ENCODE data around the gene NELL1. TPM values are rescaled to one million over a fixed set of nuclear protein-coding genes. Genes with fewer than 3 reads are reported as not detected.

NELL1 gene
- total and polyA plus RNA-seq, 5 donors from 2014 or later, result not detected

DNA sequence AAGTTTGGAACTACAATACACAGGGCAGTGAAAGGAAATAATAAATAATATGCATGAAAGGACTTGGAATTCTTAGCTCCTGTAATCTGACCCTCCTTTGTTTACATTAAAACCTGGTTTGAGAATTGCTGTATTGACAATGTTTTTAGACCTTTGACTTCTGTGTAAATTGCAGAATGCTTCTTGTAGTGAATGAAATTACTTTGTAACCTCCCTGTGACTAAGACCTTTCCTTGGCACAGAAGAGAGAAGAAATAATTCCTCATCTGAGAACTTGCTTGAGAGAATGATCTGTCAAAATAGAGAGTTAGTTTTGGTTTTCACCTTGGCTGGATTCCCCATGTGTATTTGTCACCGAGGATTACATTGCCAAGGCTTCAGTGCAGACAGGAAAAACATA, 883.5 kb downstream of the NELL1 start:
- H3K36me3 ChIP-seq (ENCODE audit: control insufficient read depth, insufficient read depth, low read length), result no peaks in the 10 kb centered on the region
- Mint-ChIP-seq H3K4me3 (no peak overlapping the region), H3K27me3 (no peaks in the 10 kb centered on the region), H3K9me3 (peaks cover 0 to 9% (median 5%) of the 10 kb centered on the region in 7 donors), H3K36me3 (no peaks in the 10 kb centered on the region), H3K4me1 (no peaks in the 10 kb centered on the region), H3K27ac (no peak overlapping the region)
- H3K27ac ChIP-seq (ENCODE audit: insufficient read depth, low read length, poor library complexity, severe bottlenecking), result no peak overlapping the region
- no peak overlapping the region for H3K4me3 ChIP-seq (ENCODE audit: low read depth, low read length)
- ATAC-seq (ENCODE audit: low read depth in 2 of 2) (no peak), DNase-seq (no peak)
- no peaks in the 10 kb centered on the region for H3K27me3 ChIP-seq (ENCODE audit: control insufficient read depth, insufficient read depth, low read length)
- H3K4me1 ChIP-seq (ENCODE audit: control insufficient read depth, insufficient read depth, low read length, poor library complexity, severe bottlenecking), result no peaks in the 10 kb centered on the region
- no peaks in the 10 kb centered on the region for H3K9me3 ChIP-seq (ENCODE audit: control insufficient read depth in 2 of 2, low read length in 2 of 2)

DNA sequence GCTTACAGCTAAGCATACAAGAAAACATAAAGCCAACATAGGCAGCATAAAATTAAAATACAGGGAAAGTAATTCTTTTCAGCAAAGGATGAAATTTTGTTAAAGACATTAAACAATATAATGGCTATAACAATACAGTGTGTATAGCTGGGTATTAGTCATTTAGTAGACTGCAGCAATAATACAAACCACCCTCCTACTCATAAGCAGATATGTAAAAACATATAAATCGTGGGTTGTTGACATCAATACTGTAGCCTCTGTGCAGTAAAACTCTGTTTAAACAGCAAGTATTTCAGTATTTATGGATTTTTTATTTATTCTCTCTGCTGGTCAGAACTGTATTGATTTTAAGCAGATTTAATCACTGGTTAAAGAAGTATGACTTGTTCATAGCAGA, 884.4 kb downstream of the NELL1 start:
- Mint-ChIP-seq H3K27me3 (no peaks in the 10 kb centered on the region), H3K4me1 (no peaks in the 10 kb centered on the region), H3K36me3 (no peaks in the 10 kb centered on the region), H3K27ac (no peak overlapping the region), H3K4me3 (no peak overlapping the region), H3K9me3 (peaks cover 0 to 11% (median 7%) of the 10 kb centered on the region in 7 donors)
- no peaks in the 10 kb centered on the region for H3K27me3 ChIP-seq (ENCODE audit: control insufficient read depth, insufficient read depth, low read length)
- H3K27ac ChIP-seq (ENCODE audit: insufficient read depth, low read length, poor library complexity, severe bottlenecking), result no peak overlapping the region
- H3K9me3 ChIP-seq (ENCODE audit: control insufficient read depth in 2 of 2, low read length in 2 of 2), result no peaks in the 10 kb centered on the region
- no peak overlapping the region for H3K4me3 ChIP-seq (ENCODE audit: low read depth, low read length)
- ATAC-seq (ENCODE audit: low read depth in 2 of 2) (no peak), DNase-seq (no peak)
- H3K36me3 ChIP-seq (ENCODE audit: control insufficient read depth, insufficient read depth, low read length), result no peaks in the 10 kb centered on the region
- no peaks in the 10 kb centered on the region for H3K4me1 ChIP-seq (ENCODE audit: control insufficient read depth, insufficient read depth, low read length, poor library complexity, severe bottlenecking)

DNA sequence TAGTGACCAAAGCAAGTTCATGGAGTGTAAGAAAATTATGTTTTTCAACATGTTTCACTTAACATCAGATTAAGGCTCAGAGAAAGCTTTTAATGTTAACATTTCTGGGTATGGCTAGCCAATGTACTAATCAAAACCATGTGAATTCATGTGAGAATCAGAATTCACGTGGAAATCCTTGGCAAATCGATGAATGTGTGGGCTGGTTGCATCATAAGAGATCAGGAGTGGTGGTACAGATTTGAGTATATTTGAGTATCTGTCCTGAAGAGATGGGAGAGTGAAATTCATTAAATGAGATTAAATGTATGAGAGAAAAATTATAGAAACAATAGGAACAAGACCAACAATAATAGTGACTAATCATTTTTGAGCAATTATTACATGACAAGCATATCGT, 884.9 kb downstream of the NELL1 start:
- no peaks in the 10 kb centered on the region for H3K4me1 Mint-ChIP-seq
- Histone ChIP-seq H3K27me3 (ENCODE audit: control insufficient read depth, insufficient read depth, low read length) (no peaks in the 10 kb centered on the region), H3K4me3 (ENCODE audit: low read depth, low read length) (no peak overlapping the region), H3K9me3 (ENCODE audit: control insufficient read depth in 2 of 2, low read length in 2 of 2) (no peaks in the 10 kb centered on the region), H3K27ac (ENCODE audit: insufficient read depth, low read length, poor library complexity, severe bottlenecking) (no peak overlapping the region), H3K36me3 (ENCODE audit: control insufficient read depth, insufficient read depth, low read length) (no peaks in the 10 kb centered on the region), H3K4me1 (ENCODE audit: control insufficient read depth, insufficient read depth, low read length, poor library complexity, severe bottlenecking) (no peaks in the 10 kb centered on the region)
- DNase-seq (no peak), ATAC-seq (ENCODE audit: low read depth in 2 of 2) (no peak)
- H3K4me3 Mint-ChIP-seq, result no peak overlapping the region
- H3K27me3 Mint-ChIP-seq, result no peaks in the 10 kb centered on the region
- H3K9me3 Mint-ChIP-seq, result peaks cover 0 to 12% (median 8%) of the 10 kb centered on the region in 7 donors
- H3K36me3 Mint-ChIP-seq, result no peaks in the 10 kb centered on the region
- no peak overlapping the region for H3K27ac Mint-ChIP-seq

DNA sequence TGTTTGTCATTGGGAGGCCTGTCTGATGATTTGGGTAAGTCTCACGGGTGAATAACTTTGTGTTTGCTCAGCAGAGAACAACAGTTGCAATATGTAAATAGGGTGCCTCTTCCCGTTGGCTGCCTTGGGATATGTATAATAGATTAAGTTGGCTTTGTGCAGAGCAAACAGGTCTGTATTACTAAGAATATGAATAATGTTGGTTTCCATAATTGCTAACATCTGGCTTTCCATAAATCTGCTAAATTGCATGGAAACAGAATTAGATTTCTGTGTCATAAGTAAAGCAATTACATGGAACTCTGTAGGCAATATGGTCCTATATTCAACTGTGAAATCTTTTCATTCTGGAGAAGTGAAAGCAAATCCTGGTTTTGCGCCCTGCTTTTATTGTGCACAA, 887.5 kb downstream of the NELL1 start:
- no peaks in the 10 kb centered on the region for H3K4me1 Mint-ChIP-seq
- no peak overlapping the region for H3K4me3 Mint-ChIP-seq
- Histone ChIP-seq H3K9me3 (ENCODE audit: control insufficient read depth in 2 of 2, low read length in 2 of 2) (no peaks in the 10 kb centered on the region), H3K4me3 (ENCODE audit: low read depth, low read length) (no peak overlapping the region), H3K27ac (ENCODE audit: insufficient read depth, low read length, poor library complexity, severe bottlenecking) (no peak overlapping the region), H3K4me1 (ENCODE audit: control insufficient read depth, insufficient read depth, low read length, poor library complexity, severe bottlenecking) (no peaks in the 10 kb centered on the region), H3K27me3 (ENCODE audit: control insufficient read depth, insufficient read depth, low read length) (no peaks in the 10 kb centered on the region), H3K36me3 (ENCODE audit: control insufficient read depth, insufficient read depth, low read length) (no peaks in the 10 kb centered on the region)
- ATAC-seq (ENCODE audit: low read depth in 2 of 2) (no peak), DNase-seq (no peak)
- H3K9me3 Mint-ChIP-seq, result peaks cover 0 to 16% (median 9%) of the 10 kb centered on the region in 7 donors
- no peaks in the 10 kb centered on the region for H3K36me3 Mint-ChIP-seq
- no peaks in the 10 kb centered on the region for H3K27me3 Mint-ChIP-seq
- no peak overlapping the region for H3K27ac Mint-ChIP-seq

DNA sequence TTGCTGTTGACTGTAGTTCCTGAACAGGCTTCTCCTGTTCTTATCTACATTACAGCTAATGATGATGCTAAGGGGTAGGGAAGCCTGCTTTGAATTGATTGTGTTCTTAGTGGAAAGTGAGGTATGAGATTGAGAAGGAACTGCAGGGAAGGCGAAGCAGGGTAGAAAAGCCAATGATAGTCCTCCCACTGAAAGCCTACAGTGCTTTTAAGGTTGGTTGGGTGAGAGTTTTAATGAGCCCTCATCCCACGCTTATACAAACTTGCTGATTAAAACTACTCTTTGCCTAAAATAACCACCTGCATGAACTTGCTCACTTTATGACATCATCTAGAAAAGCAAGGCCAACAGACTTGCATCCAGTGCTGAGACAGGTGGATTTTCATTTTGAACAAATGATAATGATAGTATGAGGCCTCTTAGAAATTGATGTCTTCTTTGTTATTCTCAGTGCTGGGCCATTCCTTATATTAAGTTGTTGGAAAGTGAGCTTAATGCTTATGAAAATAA, 891.1 kb downstream of the NELL1 start:
- ATAC-seq (ENCODE audit: low read depth in 2 of 2) (no peak), DNase-seq (no peak)
- Mint-ChIP-seq H3K27ac (no peak overlapping the region), H3K27me3 (no peaks in the 10 kb centered on the region), H3K4me1 (no peaks in the 10 kb centered on the region), H3K9me3 (peaks cover 0 to 24% (median 4%) of the 10 kb centered on the region in 7 donors), H3K36me3 (no peaks in the 10 kb centered on the region), H3K4me3 (no peak overlapping the region)
- no peaks in the 10 kb centered on the region for H3K9me3 ChIP-seq (ENCODE audit: control insufficient read depth in 2 of 2, low read length in 2 of 2)
- no peaks in the 10 kb centered on the region for H3K36me3 ChIP-seq (ENCODE audit: control insufficient read depth, insufficient read depth, low read length)
- H3K27ac ChIP-seq (ENCODE audit: insufficient read depth, low read length, poor library complexity, severe bottlenecking), result no peak overlapping the region
- H3K27me3 ChIP-seq (ENCODE audit: control insufficient read depth, insufficient read depth, low read length), result no peaks in the 10 kb centered on the region
- H3K4me3 ChIP-seq (ENCODE audit: low read depth, low read length), result no peak overlapping the region
- H3K4me1 ChIP-seq (ENCODE audit: control insufficient read depth, insufficient read depth, low read length, poor library complexity, severe bottlenecking), result no peaks in the 10 kb centered on the region

DNA sequence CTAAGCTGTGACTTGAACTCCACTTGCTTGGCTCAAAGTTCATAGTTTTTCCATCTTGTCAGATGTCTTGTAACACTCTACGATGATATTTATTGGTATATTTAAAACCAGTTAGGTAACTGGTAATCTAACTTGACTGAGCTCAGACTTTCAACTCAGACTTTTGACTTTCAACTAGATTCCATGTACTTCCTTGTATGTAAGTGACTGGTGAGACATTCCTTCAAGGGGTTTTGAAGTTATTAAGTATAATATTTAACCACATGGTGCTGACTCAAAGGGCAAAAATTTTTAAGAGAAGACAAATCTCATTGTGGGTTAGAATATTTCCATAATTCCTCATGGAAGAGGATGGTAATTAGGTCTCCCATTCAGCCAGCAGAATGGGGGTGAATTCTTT, 892.2 kb downstream of the NELL1 start:
- Histone ChIP-seq H3K27me3 (ENCODE audit: control insufficient read depth, insufficient read depth, low read length) (no peaks in the 10 kb centered on the region), H3K9me3 (ENCODE audit: control insufficient read depth in 2 of 2, low read length in 2 of 2) (no peaks in the 10 kb centered on the region), H3K4me3 (ENCODE audit: low read depth, low read length) (no peak overlapping the region), H3K4me1 (ENCODE audit: control insufficient read depth, insufficient read depth, low read length, poor library complexity, severe bottlenecking) (no peaks in the 10 kb centered on the region), H3K36me3 (ENCODE audit: control insufficient read depth, insufficient read depth, low read length) (no peaks in the 10 kb centered on the region), H3K27ac (ENCODE audit: insufficient read depth, low read length, poor library complexity, severe bottlenecking) (no peak overlapping the region)
- no peak overlapping the region for H3K4me3 Mint-ChIP-seq
- DNase-seq (no peak), ATAC-seq (ENCODE audit: low read depth in 2 of 2) (no peak)
- no peaks in the 10 kb centered on the region for H3K27me3 Mint-ChIP-seq
- no peaks in the 10 kb centered on the region for H3K36me3 Mint-ChIP-seq
- peaks cover 0 to 26% (median 4%) of the 10 kb centered on the region in 7 donors for H3K9me3 Mint-ChIP-seq
- no peaks in the 10 kb centered on the region for H3K4me1 Mint-ChIP-seq
- H3K27ac Mint-ChIP-seq, result no peak overlapping the region

DNA sequence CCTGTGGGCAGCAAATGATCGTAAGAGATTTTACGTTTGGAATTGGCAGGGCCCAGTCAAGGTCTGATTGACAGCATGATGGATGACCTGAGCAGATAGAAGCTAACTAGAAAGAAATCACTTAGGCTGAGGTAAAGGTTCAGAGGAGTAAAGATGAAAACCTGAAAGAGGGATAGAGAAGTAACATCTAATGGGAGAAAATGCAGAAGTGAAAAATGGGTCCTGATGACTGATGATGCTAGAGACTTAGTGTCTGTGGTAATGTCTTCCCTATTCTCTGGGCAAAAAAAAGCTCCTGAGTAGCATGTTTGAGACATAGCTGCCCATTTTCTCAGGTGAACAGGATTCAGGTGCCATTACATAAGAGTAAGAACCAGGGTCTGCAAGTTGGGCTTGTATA, 894.7 kb downstream of the NELL1 start:
- ATAC-seq (ENCODE audit: low read depth in 2 of 2) (no peak), DNase-seq (no peak)
- Histone ChIP-seq H3K27me3 (ENCODE audit: control insufficient read depth, insufficient read depth, low read length) (no peaks in the 10 kb centered on the region), H3K36me3 (ENCODE audit: control insufficient read depth, insufficient read depth, low read length) (no peaks in the 10 kb centered on the region), H3K4me3 (ENCODE audit: low read depth, low read length) (no peak overlapping the region), H3K27ac (ENCODE audit: insufficient read depth, low read length, poor library complexity, severe bottlenecking) (no peak overlapping the region), H3K9me3 (ENCODE audit: control insufficient read depth in 2 of 2, low read length in 2 of 2) (no peaks in the 10 kb centered on the region), H3K4me1 (ENCODE audit: control insufficient read depth, insufficient read depth, low read length, poor library complexity, severe bottlenecking) (no peaks in the 10 kb centered on the region)
- no peak overlapping the region for H3K27ac Mint-ChIP-seq
- H3K27me3 Mint-ChIP-seq, result no peaks in the 10 kb centered on the region
- H3K4me1 Mint-ChIP-seq, result no peaks in the 10 kb centered on the region
- H3K4me3 Mint-ChIP-seq, result no peak overlapping the region
- peaks cover 0 to 26% (median 2%) of the 10 kb centered on the region in 7 donors for H3K9me3 Mint-ChIP-seq
- no peaks in the 10 kb centered on the region for H3K36me3 Mint-ChIP-seq

DNA sequence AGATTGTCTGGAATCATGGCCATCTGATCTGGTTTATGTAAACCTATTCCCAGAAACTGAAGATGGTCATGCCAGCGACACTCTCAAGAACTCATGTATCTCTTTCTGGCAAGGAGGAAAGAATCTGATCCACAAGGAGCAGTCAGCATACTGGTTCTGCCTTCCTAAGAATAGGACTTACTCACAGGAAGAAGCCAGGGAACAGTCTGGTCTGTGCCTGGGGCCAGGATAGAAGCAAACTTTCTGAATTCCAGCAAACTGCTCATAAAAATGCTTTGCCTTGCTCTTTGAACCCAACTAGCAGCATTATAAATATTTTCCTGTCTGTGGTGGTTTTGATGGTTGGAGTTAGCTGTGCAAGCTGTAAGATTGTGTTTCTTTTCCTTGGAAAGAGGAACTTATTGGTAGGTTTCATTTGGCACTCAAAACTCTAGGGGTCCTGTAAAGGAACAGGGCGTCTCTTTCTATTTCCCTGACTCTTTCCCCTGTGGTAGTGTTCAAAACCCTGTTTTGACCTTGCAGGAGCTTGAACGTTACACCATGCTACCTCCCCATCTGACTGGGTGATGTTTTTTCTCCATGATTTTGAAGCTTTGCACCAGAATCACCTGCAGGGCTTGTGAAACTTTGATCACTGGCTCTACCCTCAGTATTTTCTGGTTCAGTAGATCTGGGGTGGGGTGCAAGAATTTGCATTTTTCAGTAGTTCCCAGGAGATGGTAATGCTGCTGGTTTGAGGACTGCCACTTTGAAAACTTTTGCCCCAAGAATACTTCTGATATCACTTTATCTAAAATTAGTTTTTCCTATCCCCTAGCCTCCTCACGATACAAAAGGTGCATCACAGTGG, 895.7 kb downstream of the NELL1 start:
- H3K27ac ChIP-seq (ENCODE audit: insufficient read depth, low read length, poor library complexity, severe bottlenecking), result no peak overlapping the region
- no peak for DNase-seq
- Mint-ChIP-seq H3K27me3 (no peaks in the 10 kb centered on the region), H3K27ac (no peak overlapping the region), H3K4me1 (no peaks in the 10 kb centered on the region), H3K4me3 (no peak overlapping the region), H3K9me3 (peaks cover 0 to 28% (median 2%) of the 10 kb centered on the region in 7 donors), H3K36me3 (no peaks in the 10 kb centered on the region)
- no peaks in the 10 kb centered on the region for H3K27me3 ChIP-seq (ENCODE audit: control insufficient read depth, insufficient read depth, low read length)
- ATAC-seq (ENCODE audit: low read depth in 2 of 2), result no peak
- no peak overlapping the region for H3K4me3 ChIP-seq (ENCODE audit: low read depth, low read length)
- H3K36me3 ChIP-seq (ENCODE audit: control insufficient read depth, insufficient read depth, low read length), result no peaks in the 10 kb centered on the region
- no peaks in the 10 kb centered on the region for H3K9me3 ChIP-seq (ENCODE audit: control insufficient read depth in 2 of 2, low read length in 2 of 2)
- no peaks in the 10 kb centered on the region for H3K4me1 ChIP-seq (ENCODE audit: control insufficient read depth, insufficient read depth, low read length, poor library complexity, severe bottlenecking)
